T follicular helper cell (primary cell): Measurements from ENCODE around the gene TMX3.

Experiments
- DNase-seq: peaks from one replicate; pipeline ENCODE4 v3.0.0-alpha.2; 2020; ENCODE audit warnings: low read depth
- total RNA-seq, 2 experiments: gene quantifications; one replicate each; lab custom pipeline; 2026; lab: John Stamatoyannopoulos, UW

TMX3 gene
- total RNA-seq: 102 to 107 reads per million in 2 experiments

- peak; percentile 89 for DNase-seq
Observed at GRCh38 chr18:68714712-68715496, at the start of gene TMX3. TSS of gene TMX3 (minus strand) at chr18:68715108. CDS start at chr18:68714981, 127 bp downstream.

GRCh38 chr18:68764016-68764415, 49.1 kb upstream of the TMX3 start:
- DNase-seq: no peak

GRCh38 chr18:68763083-68763482, 48.2 kb upstream of the TMX3 start:
- no peak for DNase-seq

- no peak for DNase-seq
Observed at GRCh38 chr18:68759308-68759707, 44.4 kb upstream of the TMX3 start.

- DNase-seq: no peak
Observed at GRCh38 chr18:68757126-68757525, 42.2 kb upstream of the TMX3 start.

- no peak for DNase-seq
Observed at GRCh38 chr18:68742206-68742605, 27.3 kb upstream of the TMX3 start.

- no peak for DNase-seq
Observed at GRCh38 chr18:68740966-68741365, 26.1 kb upstream of the TMX3 start.

- no peak for DNase-seq
Observed at GRCh38 chr18:68739462-68739861, 24.6 kb upstream of the TMX3 start.

- DNase-seq: no peak
Observed at GRCh38 chr18:68738564-68738963, 23.7 kb upstream of the TMX3 start.

GRCh38 chr18:68735483-68736343, 20.8 kb upstream of the TMX3 start:
- DNase-seq: no peak

GRCh38 chr18:68734308-68734707, 19.4 kb upstream of the TMX3 start:
- DNase-seq: no peak

- DNase-seq: no peak
Observed at GRCh38 chr18:68733707-68734106, 18.8 kb upstream of the TMX3 start.

GRCh38 chr18:68728081-68728700, 13.3 kb upstream of the TMX3 start:
- DNase-seq: no peak

- DNase-seq: no peak
Observed at GRCh38 chr18:68727506-68727905, 12.6 kb upstream of the TMX3 start.

GRCh38 chr18:68725346-68725745, 10.4 kb upstream of the TMX3 start:
- no peak for DNase-seq

- DNase-seq: no peak
Observed at GRCh38 chr18:68724021-68724420, 9.1 kb upstream of the TMX3 start.

GRCh38 chr18:68723539-68723938, 8.6 kb upstream of the TMX3 start:
- no peak for DNase-seq

GRCh38 chr18:68722821-68723220, 7.9 kb upstream of the TMX3 start:
- DNase-seq: no peak

- no peak for DNase-seq
Observed at GRCh38 chr18:68721681-68722583, 7.0 kb upstream of the TMX3 start.

- no peak for DNase-seq
Observed at GRCh38 chr18:68714366-68714711, 569 bp downstream of the TMX3 start.

- DNase-seq: no peak
Observed at GRCh38 chr18:68713796-68714195, 1.1 kb downstream of the TMX3 start.

GRCh38 chr18:68713131-68713530, 1.8 kb downstream of the TMX3 start:
- DNase-seq: no peak
